Thoracic aorta (tissue), 2 donors: Measurements from ENCODE around the gene RPL18A. TPM values are rescaled to one million over a fixed set of nuclear protein-coding genes. Genes with fewer than 3 reads are reported as not detected.
A peak's percentile ranks its signal among the peaks of the same experiment; 100 is the strongest.

Source experiments
- ATAC-seq: fragments of 150-250 bp; one replicate; pipeline ENCODE4 v1.8.0; 2017; ENCODE audit warnings: low read depth; ENCODE audit not compliant: insufficient number of reproducible peaks, low FRiP score
- DNase-seq: peaks from one replicate; pipeline ENCODE4 v3.0.0-alpha.2; 2020; ENCODE audit warnings: low spot score
- H3K27ac ChIP-seq, 2 donors: fragments of 200-600 bp; sonication (generic); 1 replicate in 1 of 2; 2 replicates in 1 of 2; pipeline ENCODE4 v1.5.1; 2016; ENCODE audit warnings: mild to moderate bottlenecking in 2 of 2, moderate library complexity in 2 of 2
- H3K27me3 ChIP-seq: fragments of 200-600 bp; sonication (generic); replicated peaks from 2 replicates; pipeline ENCODE4 v1.6.0; 2016; ENCODE audit warnings: mild to moderate bottlenecking; ENCODE audit not compliant: insufficient read depth
- H3K36me3 ChIP-seq: fragments of 200-600 bp; sonication (generic); one replicate; pipeline ENCODE4 v1.5.1; 2016
- H3K4me1 ChIP-seq, 2 donors: fragments of 200-600 bp; sonication (generic); 1 replicate in 1 of 2; 2 replicates in 1 of 2; pipeline versions ENCODE4 v1.5.1 to v1.6.0; 2016; ENCODE audit warnings: low read depth in 2 of 2, mild to moderate bottlenecking in 1 of 2; ENCODE audit not compliant: control insufficient read depth in 1 of 2
- H3K4me3 ChIP-seq: fragments of 200-600 bp; sonication (generic); 2 replicates; pipeline ENCODE4 v1.5.1; 2016; ENCODE audit warnings: mild to moderate bottlenecking
- H3K9me3 ChIP-seq: fragments of 200-600 bp; sonication (generic); 2 replicates; pipeline ENCODE4 v1.5.1; 2016
- total RNA-seq, 2 donors: library from RNA; depleted of rRNA; stranded (reverse); fragments of >200 nt; gene quantifications; one replicate each; pipeline versions ENCODE4 v1.1.0 to v1.2.3, GENCODE V29; 2016
- TF ChIP-seq, protein P1 (sequence below): fragments of 200-600 bp; sonication (generic); IDR thresholded peaks from one replicate; pipeline ENCODE4 v1.5.1; 2019; ENCODE audit warnings: antibody characterized with exemption

The RPL18A gene
- total RNA-seq, 2 donors from 2014 or later, result 718 to 766 TPM

DNA sequence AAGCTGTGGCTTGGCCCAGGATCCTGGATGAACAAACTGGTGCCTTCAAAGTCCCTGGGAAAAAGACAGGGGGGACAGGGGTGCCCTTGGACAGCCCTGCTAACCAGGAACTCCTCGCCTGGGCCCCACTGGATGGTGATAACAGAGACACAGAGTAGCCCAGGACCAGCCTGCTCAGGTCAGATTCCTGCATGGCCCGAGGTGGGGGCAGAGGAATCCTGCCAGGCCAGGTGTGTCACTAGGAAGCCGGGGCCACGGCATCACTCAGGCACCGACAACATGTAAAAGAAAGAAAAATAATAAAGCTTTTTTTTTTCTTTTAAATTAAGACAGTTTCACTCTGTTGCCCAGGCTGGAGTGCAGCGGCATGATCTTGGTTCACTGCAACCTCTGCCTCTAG lies 5.6 kb upstream of the RPL18A start:
- H3K4me1 ChIP-seq, result peaks cover 0 to 2% of the 10 kb centered on the region in 2 donors
- TF ChIP-seq, protein P1, sequence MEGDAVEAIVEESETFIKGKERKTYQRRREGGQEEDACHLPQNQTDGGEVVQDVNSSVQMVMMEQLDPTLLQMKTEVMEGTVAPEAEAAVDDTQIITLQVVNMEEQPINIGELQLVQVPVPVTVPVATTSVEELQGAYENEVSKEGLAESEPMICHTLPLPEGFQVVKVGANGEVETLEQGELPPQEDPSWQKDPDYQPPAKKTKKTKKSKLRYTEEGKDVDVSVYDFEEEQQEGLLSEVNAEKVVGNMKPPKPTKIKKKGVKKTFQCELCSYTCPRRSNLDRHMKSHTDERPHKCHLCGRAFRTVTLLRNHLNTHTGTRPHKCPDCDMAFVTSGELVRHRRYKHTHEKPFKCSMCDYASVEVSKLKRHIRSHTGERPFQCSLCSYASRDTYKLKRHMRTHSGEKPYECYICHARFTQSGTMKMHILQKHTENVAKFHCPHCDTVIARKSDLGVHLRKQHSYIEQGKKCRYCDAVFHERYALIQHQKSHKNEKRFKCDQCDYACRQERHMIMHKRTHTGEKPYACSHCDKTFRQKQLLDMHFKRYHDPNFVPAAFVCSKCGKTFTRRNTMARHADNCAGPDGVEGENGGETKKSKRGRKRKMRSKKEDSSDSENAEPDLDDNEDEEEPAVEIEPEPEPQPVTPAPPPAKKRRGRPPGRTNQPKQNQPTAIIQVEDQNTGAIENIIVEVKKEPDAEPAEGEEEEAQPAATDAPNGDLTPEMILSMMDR, result no peak
- H3K9me3 ChIP-seq, result no peaks in the 10 kb centered on the region
- no peak overlapping the region for H3K4me3 ChIP-seq
- ATAC-seq (no peak), DNase-seq (no peak)
- H3K27ac ChIP-seq, result no peak overlapping the region
- H3K27me3 ChIP-seq, result no peaks in the 10 kb centered on the region
- H3K36me3 ChIP-seq, result no peaks in the 10 kb centered on the region

DNA sequence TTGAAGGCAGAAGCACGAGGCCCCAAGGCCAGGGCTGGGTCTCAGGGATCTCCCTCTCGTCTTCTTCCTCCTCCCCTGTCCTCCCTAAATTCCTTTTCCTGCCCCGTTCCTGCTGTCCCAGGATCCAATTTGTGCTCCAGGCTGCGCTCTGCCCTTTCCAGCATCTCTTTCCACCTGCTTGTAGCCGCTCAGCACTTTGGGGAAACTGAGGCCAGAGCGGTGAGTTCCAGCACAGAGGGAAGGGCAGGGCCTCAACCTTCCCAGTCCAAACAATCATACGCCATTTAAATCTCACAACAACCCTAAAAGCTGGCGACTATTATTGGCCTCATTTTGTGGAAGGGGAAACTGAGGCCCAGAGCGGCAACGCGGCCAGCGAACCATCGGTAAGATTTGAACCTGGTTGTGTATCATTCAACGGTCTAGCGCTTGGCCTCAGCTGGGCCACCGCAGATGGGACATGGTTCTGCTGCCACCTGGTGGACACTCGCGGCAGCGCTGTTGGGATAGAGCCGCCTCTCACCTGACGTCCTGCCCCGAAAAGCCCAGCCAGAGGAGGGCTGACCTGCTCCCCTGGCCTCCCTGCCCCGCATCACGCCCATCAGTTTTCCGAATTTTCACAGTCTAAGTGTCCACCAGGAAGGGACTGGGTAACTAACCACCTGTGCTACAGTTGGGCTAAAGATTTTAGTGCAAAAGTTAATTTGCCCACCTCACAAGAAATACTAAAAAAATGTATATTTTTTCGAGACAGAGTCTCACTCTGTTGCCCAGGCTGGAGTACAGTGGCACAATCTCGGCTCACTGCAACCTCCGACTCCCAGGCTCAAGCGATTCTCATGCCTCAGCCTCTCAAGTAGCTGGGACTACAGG lies 4.2 kb upstream of the RPL18A start:
- DNase-seq (no peak), ATAC-seq (no peak)
- H3K4me3 ChIP-seq, result no peak overlapping the region
- no peak overlapping the region for H3K27ac ChIP-seq
- TF ChIP-seq, protein P1, result peak; percentile 98
- H3K36me3 ChIP-seq, result no peaks in the 10 kb centered on the region
- H3K9me3 ChIP-seq, result no peaks in the 10 kb centered on the region
- no peaks in the 10 kb centered on the region for H3K27me3 ChIP-seq
- H3K4me1 ChIP-seq, result peaks cover under 1 to 8% of the 10 kb centered on the region in 2 donors

DNA sequence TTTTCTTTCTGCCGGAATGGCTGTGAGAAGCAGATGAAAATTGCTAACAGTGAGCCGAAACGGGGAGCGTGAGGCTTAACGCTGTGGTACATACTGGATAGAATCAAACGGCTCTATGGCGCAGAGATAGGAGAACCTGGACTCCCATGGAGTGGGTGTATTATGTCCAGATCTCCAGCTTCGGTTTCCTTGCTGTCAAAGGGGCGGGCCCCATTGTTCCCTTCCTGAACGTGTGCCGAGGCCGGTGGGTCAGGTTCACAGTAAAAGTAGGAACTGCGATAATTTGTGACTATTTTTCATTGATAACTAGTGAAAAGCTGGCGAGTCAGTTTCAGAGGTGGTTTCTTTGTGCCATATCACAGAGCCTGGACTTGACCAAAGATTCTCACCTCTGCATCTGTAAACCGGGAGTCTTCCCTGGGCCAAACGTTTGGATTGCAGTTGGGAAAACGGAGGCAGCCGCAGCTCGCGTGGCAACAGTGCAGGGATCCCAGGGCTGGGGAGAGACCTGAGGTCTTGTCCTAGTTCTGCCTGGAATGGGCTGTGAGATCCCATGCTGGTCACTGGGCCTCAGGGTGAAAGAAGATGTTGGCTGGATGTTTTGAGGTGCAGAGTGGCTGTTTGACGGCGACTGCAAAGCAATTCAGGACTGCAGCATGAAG lies 752 bp downstream of the RPL18A start:
- peak overlapping the region; percentile 96 for H3K4me3 ChIP-seq
- no peaks in the 10 kb centered on the region for H3K9me3 ChIP-seq
- TF ChIP-seq, protein P1, result no peak
- H3K27me3 ChIP-seq, result no peaks in the 10 kb centered on the region
- H3K27ac ChIP-seq, result peak overlapping the region; percentile 71 to 77
- DNase-seq, result no peak
- no peak for ATAC-seq
- peaks cover 11 to 23% of the 10 kb centered on the region in 2 donors for H3K4me1 ChIP-seq
- peaks cover 34% of the 10 kb centered on the region for H3K36me3 ChIP-seq

DNA sequence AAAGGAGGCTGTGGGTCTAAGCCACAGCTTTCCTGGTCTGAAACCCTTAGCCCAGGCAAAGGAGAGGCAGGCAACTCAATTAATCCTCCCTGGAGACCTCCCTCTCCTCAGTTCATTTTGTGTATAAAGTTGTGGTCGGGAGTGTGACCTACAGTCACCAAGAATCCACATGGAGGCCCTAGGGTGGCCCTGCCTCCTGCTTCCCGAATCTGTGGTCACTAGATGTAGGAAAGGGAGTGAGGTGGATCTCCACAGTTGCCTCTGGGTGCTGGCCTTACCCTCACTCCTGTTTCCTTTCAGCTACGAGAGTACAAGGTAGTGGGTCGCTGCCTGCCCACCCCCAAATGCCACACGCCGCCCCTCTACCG lies 1.3 kb downstream of the RPL18A start:
- TF ChIP-seq, protein P1, result no peak
- Histone ChIP-seq H3K36me3 (peaks cover 34% of the 10 kb centered on the region), H3K27ac (no peak overlapping the region)

More for the DNA sequence above, 1.3 kb downstream of the RPL18A start:
- Histone ChIP-seq H3K27me3 (no peaks in the 10 kb centered on the region), H3K4me3 (peak overlapping the region; percentile 96), H3K9me3 (no peaks in the 10 kb centered on the region), H3K4me1 (peaks cover 11 to 23% of the 10 kb centered on the region in 2 donors)
- no peak for DNase-seq
- no peak for ATAC-seq
